ENCODE results near the gene ERC1.

DNA sequence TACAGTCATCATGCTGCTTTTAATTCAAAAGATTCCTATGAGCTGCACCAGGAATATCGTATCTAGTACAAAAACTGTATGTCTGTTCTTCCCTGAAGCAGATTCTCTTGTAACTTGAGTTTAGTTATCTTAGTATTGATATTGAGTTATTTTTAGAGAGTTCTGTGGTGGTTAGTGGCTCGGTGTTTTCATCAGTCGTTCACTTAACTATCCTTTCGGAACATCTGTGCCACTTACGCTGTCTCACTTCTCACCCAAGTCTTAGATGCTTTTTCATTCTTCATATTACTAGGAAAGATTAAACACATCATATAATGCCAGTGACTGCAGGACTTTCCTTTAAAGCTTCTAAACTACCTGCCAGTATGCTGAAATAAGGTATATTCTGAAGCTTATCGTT is 352.4 kb downstream of the ERC1 start:
- TF ChIP-seq POLR2AphosphoS5 (IDR thresholded peaks at IDR 0.05; ENCODE audit: low read depth, low read length) (no peak), POLR2A (IDR thresholded peaks at IDR 0.05; ENCODE audit: low read depth, low read length) (no peak), PAX5 (IDR thresholded peaks at IDR 0.05; ENCODE audit: insufficient read depth, low read length, severe bottlenecking) (no peak), SPI1 (IDR thresholded peaks at IDR 0.05; ENCODE audit: low read depth, low read length) (no peak)
